IPS-18c (cell line): ENCODE data around the gene SKAP1.

Experiments
- H3K4me3 ChIP-seq: 2 replicates; pipeline ENCODE4 v1.7.0; 2013; ENCODE audit warnings: low read depth, mild to moderate bottlenecking, low read length, moderate library complexity; ENCODE audit not compliant: insufficient read depth
- H3K9me3 ChIP-seq: one replicate; pipeline ENCODE4 v1.6.1; 2013; ENCODE audit warnings: mild to moderate bottlenecking, low read length, moderate library complexity; ENCODE audit not compliant: control insufficient read depth, insufficient read depth

Gene SKAP1

DNA sequence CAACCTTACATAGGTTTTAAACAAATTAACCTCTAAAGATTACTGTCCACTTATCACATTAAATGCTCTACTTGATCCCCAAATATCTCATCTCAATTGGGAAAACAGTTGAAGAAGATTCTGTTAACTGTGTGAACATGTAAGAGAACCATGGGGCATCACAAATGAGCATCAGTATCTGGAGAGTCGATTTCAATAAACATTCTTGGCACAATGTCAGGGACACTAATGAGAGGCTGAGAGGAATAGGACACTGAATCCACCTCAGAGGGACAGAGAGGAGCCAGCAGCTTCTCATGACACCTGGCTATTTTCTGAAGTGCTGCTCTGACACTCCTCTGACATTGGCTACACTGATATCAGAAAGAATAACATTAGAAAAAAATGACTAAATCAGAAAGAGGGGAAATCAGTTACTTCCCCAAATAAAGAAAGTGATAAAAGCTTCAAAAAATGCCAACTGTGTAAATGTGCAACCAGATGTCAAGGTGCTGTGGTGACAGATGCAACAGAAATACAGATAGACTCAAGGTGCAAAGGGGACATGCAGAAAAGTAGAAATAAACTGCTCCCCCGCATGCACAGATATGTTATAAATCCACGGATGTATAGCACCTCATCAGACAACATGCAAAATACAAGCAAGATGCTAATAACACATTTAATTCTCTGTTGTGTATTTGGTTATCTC, 255.0 kb downstream of the SKAP1 start:
- no peaks in the 10 kb centered on the region for H3K9me3 ChIP-seq
- H3K4me3 ChIP-seq: no peak overlapping the region

DNA sequence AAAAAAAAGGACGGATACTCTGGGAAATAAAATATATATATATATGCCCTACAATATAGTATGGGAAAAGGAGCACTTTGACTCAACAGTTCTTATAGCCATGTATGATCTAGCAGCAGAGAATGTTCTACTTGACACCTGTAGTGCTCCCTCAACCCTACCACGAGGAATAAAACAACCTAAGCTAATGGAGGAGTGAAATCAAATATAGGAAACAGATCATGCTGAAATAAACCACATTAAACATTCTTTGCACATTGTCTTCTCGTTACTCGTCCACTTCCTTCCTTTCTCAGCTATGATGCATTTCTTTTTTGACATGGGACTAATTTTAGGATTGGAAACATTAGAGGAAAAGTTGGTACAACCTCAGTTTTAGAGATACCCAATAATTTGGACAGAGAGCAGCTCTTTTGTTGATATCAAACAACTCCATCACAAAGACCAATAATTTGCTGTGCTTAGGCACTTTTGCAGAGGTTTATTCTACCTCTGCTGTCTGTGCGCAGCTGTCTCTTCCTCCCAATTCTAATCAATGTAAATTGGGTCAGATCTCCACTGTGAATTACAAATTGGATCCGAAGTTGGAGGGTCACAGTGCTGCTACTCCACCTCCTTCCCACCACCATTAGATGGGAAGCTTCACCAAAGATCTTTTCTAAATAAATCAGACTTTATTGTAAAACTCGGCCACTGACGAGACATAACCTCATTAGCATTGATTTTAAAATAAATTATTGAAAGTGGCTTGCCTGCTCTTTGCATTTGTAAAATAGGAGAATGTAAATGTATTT, 256.6 kb downstream of the SKAP1 start:
- Histone ChIP-seq H3K4me3 (no peak overlapping the region), H3K9me3 (no peaks in the 10 kb centered on the region)

- Histone ChIP-seq H3K9me3 (no peaks in the 10 kb centered on the region), H3K4me3 (no peak overlapping the region)
Observed at GRCh38 chr17:48169926-48170325, 260.1 kb downstream of the SKAP1 start.

GRCh38 chr17:48163809-48164208, 266.2 kb downstream of the SKAP1 start:
- H3K9me3 ChIP-seq: no peaks in the 10 kb centered on the region
- no peak overlapping the region for H3K4me3 ChIP-seq

DNA sequence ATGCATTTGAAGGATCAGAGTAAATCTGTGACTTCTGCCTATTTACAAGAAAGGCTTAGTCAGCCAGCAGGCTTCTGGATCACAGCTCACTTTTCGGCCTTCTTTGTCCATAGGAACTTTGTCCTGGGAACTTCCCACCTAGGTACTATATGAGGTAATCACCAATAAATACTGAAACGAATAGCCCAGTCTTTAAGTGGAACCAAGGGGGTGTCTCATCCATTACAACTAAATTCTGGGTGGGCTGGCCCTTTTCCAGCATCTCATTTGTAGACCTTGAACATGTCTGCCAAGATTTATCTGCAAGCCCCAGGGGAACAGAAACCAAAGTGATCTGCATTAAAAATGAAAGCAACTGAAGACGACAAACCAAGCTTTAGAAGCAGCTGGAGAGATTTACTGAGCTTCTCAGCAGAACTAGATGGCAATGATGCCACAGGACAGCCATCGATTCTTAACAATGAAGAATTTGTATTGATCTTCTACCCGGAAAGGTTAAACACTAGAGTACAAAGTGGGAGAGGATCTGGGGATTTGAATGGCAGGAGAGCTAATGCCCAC, 267.0 kb downstream of the SKAP1 start:
- Histone ChIP-seq H3K4me3 (peak overlapping the region; percentile 10; the same call in 1 of the 2 replicates), H3K9me3 (no peaks in the 10 kb centered on the region)

- Histone ChIP-seq H3K9me3 (no peaks in the 10 kb centered on the region), H3K4me3 (no peak overlapping the region)
Observed at GRCh38 chr17:48162306-48162934, 267.6 kb downstream of the SKAP1 start.

GRCh38 chr17:48161127-48161905, 268.7 kb downstream of the SKAP1 start:
- Histone ChIP-seq H3K4me3 (no peak overlapping the region), H3K9me3 (no peaks in the 10 kb centered on the region)

- Histone ChIP-seq H3K9me3 (no peaks in the 10 kb centered on the region), H3K4me3 (no peak overlapping the region)
Observed at GRCh38 chr17:48160177-48161081, 269.6 kb downstream of the SKAP1 start.

DNA sequence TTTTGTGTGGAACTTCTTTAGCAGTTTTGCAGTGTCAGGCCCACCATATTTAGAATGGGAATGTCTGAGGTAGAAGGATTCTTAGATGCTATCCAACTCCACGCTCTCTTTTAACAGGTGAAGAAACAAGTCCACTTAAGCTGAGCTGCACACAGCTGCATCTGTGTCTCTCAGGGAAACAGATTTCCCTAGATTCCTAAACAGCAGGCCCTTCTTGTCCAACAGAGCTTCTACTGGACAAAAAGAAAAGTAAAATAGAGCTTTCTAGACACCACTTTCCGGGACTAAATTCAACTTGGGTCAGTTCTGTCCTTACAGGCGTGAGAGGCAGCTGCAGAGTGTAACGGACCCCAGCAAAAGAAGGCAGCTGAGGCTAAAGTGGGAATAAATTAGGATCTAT, 270.8 kb downstream of the SKAP1 start:
- H3K9me3 ChIP-seq: no peaks in the 10 kb centered on the region

GRCh38 chr17:48155889-48156611, 274.0 kb downstream of the SKAP1 start:
- no peak overlapping the region for H3K4me3 ChIP-seq
- H3K9me3 ChIP-seq: no peaks in the 10 kb centered on the region

More for the DNA sequence above, 270.8 kb downstream of the SKAP1 start:
- H3K4me3 ChIP-seq: no peak overlapping the region

DNA sequence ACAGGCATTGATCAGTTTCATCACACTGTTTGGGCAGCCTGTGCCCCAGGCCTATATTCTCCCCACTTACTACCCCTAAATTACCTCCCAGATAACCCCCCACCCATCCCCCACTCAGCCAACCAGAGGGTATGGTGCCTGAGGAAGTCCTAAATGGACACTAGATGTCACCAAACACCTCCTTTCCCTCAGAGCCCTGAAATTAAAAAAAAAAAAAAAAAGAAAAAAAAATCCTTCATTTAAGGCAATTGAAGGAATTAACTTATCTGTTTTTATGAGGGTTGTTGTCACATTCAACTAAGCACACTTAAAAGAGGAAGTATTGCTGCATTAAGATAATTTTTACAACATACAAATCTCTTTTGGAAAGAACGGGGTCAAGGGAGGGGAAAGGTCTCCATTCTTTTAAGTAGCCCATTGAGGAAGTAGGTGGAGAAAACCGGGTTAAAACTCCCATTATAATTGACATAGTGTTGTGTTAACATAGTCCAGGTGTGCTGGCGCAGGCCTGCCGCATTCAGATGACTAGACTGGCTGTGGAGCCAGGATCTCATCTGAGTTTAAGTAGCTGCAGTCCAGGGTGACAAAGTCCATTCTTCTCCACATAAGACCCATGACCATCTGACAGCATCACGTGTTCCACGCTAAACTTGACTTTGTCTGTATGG, 276.2 kb downstream of the SKAP1 start:
- Histone ChIP-seq H3K9me3 (no peaks in the 10 kb centered on the region), H3K4me3 (no peak overlapping the region)

DNA sequence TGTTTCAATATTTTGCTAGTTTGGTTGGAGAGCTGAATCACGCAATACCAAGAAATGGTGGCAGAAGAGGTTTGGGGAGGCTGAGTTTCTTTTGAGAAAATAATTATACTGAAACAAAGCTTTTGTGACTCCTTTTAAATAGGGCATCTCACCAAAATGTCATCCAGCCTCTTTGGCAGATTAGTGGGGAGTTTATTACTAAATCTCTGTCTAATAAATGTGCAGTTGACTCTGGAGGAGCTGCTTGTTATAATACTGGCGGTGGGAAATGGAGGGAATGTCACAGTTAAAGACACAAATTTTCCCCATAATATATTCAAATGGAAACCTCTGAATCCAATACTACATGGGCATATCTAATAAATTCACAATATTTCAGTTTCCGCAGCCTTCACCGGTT, 277.7 kb downstream of the SKAP1 start:
- no peaks in the 10 kb centered on the region for H3K9me3 ChIP-seq
- H3K4me3 ChIP-seq: no peak overlapping the region

DNA sequence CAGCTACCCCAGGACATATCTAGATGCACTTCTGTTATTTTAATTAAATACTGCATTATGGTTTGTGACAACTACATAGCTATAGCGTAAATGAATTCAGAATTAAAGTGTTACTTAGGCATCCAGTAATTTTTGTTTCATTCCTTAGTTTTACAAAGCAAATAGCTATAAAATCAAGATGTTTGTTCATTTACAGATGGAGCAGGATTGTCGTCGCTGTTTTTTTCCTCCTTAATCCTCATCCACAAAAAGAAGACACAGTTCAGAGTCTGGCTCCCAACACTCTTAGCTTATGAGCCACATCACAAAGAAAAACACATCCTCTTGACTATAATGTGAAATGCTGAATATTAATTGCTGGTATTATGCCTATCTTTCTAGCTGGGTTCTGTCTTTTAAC, 278.8 kb downstream of the SKAP1 start:
- no peak overlapping the region for H3K4me3 ChIP-seq
- H3K9me3 ChIP-seq: no peaks in the 10 kb centered on the region

DNA sequence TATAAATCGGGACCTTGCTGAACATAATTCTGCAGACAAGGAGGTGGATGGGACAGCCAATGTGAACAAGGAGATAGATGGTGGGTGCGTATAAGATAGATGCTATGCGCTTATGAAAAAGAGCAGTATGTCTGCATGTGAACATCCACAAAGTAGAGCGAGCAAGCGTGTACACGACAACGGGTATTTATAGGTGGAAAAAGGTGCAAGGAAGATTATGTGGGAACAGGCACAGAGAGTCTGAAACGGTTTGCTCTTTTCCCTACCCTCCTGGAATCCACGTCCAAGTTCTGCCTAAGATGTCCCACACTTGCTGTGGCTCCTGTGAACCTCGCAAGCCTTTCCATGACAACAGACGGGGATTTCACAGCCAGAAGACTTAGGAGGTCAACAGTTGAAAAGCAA, 279.4 kb downstream of the SKAP1 start:
- no peaks in the 10 kb centered on the region for H3K9me3 ChIP-seq
- no peak overlapping the region for H3K4me3 ChIP-seq

DNA sequence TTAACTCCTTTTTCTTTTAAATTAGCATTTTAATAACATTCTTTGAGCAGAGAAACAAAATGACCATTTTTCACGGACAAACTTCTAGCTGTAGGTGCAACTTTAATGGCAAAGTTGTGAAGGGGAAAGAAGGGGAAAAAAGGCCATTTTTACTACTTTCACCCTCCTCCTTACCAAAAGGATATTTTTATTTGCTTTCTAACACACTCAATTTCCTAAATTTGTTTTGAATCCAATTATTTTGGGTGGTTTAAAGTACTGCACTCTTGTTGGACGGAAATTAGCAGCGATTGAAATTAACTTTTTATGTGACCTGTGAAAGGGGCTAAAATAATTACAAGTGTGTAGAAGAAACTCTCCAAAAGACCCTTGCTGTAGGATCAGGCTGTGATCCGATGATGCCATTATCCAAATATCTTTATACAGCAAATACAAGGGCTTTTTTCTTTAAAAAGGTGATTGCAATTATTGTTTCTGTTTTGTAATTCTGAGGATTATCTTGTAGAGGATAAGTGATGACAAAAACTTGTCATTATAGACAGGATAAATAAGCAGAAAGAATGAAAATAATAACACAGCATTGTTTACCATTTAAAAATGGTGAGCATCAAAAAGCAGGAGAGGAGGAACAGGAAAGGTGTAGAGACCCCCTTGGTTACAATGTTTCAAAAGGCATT, 280.1 kb downstream of the SKAP1 start:
- Histone ChIP-seq H3K4me3 (no peak overlapping the region), H3K9me3 (no peaks in the 10 kb centered on the region)
